ENCODE measurements around the gene IL17RD. TPM values are rescaled to one million over a fixed set of nuclear protein-coding genes. Genes with fewer than 3 reads are reported as not detected.

Gene IL17RD
- total and polyA plus RNA-seq, 7 experiments from 2014 or later = 0.03 to 0.05 TPM; not detected in 5

GRCh38 chr3:57179580-57180410 is 14.6 kb upstream of the IL17RD start:
- peaks cover 0 to 1% (median 0%) of the 10 kb centered on the region in 7 donors for H3K4me1 Mint-ChIP-seq
- intact Hi-C loops (cut with micrococcal nuclease) = loop anchor here (10.0 kb wide), 2 partner anchors 215 to 645 kb away; no protein-coding TSS in a partner anchor
- CTCF ChIA-PET = no interaction called here
- Histone ChIP-seq H3K27ac (ENCODE audit: low read depth, low read length) (no peak overlapping the region), H3K4me1 (ENCODE audit: control insufficient read depth in 2 of 2, insufficient read depth in 2 of 2, low read length in 2 of 2) (no peaks in the 10 kb centered on the region), H3K36me3 (ENCODE audit: control insufficient read depth in 2 of 3, insufficient read depth in 3 of 3, low read length in 3 of 3) (no peaks in the 10 kb centered on the region), H3K27me3 (ENCODE audit: control insufficient read depth in 2 of 2, insufficient read depth in 2 of 2, low read length in 2 of 2) (no peaks in the 10 kb centered on the region), H3K4me3 (ENCODE audit: low read length) (no peak overlapping the region), H3K9me3 (ENCODE audit: control insufficient read depth in 2 of 3, low read length in 3 of 3) (no peaks in the 10 kb centered on the region)
- H3K9me3 Mint-ChIP-seq = no peaks in the 10 kb centered on the region
- no peaks in the 10 kb centered on the region for H3K36me3 Mint-ChIP-seq
- POLR2A ChIA-PET = interaction anchor here (0.5 kb wide), 1 partner anchor 10 kb away, joined by 3 read pairs; no protein-coding TSS in a partner anchor
- peaks cover 8 to 30% (median 15%) of the 10 kb centered on the region in 5 donors for H3K27me3 Mint-ChIP-seq
- H3K4me3 Mint-ChIP-seq = no peak overlapping the region
- no peak for ATAC-seq
- DNase-seq = peak in 1 of 9 donors; percentile 22
- H3K27ac Mint-ChIP-seq = no peak overlapping the region

- Histone ChIP-seq H3K9me3 (ENCODE audit: control insufficient read depth in 2 of 3, low read length in 3 of 3) (no peaks in the 10 kb centered on the region), H3K27me3 (ENCODE audit: control insufficient read depth in 2 of 2, insufficient read depth in 2 of 2, low read length in 2 of 2) (no peaks in the 10 kb centered on the region), H3K4me1 (ENCODE audit: control insufficient read depth in 2 of 2, insufficient read depth in 2 of 2, low read length in 2 of 2) (no peaks in the 10 kb centered on the region), H3K4me3 (ENCODE audit: low read length) (no peak overlapping the region), H3K36me3 (ENCODE audit: control insufficient read depth in 2 of 3, insufficient read depth in 3 of 3, low read length in 3 of 3) (no peaks in the 10 kb centered on the region), H3K27ac (ENCODE audit: low read depth, low read length) (no peak overlapping the region)
- Mint-ChIP-seq H3K27ac (no peak overlapping the region), H3K36me3 (no peaks in the 10 kb centered on the region), H3K4me1 (peaks cover 0 to 2% (median 0%) of the 10 kb centered on the region in 7 donors), H3K4me3 (no peak overlapping the region), H3K9me3 (no peaks in the 10 kb centered on the region), H3K27me3 (peaks cover 9 to 52% (median 21%) of the 10 kb centered on the region in 5 donors)
- ChIA-PET POLR2A (no interaction called here), CTCF (no interaction called here)
- intact Hi-C loops (cut with micrococcal nuclease) = loop anchor here (10.0 kb wide), 2 partner anchors 219 to 649 kb away; no protein-coding TSS in a partner anchor
- no peak for ATAC-seq
- DNase-seq = no peak
Observed at GRCh38 chr3:57176045-57176444, 10.9 kb upstream of the IL17RD start.

GRCh38 chr3:57173687-57174086 is 8.5 kb upstream of the IL17RD start:
- intact Hi-C loops (cut with micrococcal nuclease) = loop anchor here (5.0 to 10.0 kb wide), 3 partner anchors 221 to 651 kb away; partner anchors contain the start of gene PDE12 (in 1 of the 2)
- ATAC-seq (no peak), DNase-seq (no peak)
- Histone ChIP-seq H3K9me3 (ENCODE audit: control insufficient read depth in 2 of 3, low read length in 3 of 3) (no peaks in the 10 kb centered on the region), H3K4me3 (ENCODE audit: low read length) (no peak overlapping the region), H3K27ac (ENCODE audit: low read depth, low read length) (no peak overlapping the region), H3K27me3 (ENCODE audit: control insufficient read depth in 2 of 2, insufficient read depth in 2 of 2, low read length in 2 of 2) (no peaks in the 10 kb centered on the region), H3K4me1 (ENCODE audit: control insufficient read depth in 2 of 2, insufficient read depth in 2 of 2, low read length in 2 of 2) (no peaks in the 10 kb centered on the region), H3K36me3 (ENCODE audit: control insufficient read depth in 2 of 3, insufficient read depth in 3 of 3, low read length in 3 of 3) (no peaks in the 10 kb centered on the region)
- Mint-ChIP-seq H3K36me3 (no peaks in the 10 kb centered on the region), H3K4me1 (peaks cover 0 to 6% (median 4%) of the 10 kb centered on the region in 7 donors), H3K4me3 (no peak overlapping the region), H3K27me3 (peaks cover 26 to 56% (median 40%) of the 10 kb centered on the region in 5 donors), H3K9me3 (no peaks in the 10 kb centered on the region), H3K27ac (no peak overlapping the region)
- CTCF ChIA-PET = no interaction called here
- POLR2A ChIA-PET = no interaction called here

- Histone ChIP-seq H3K27ac (ENCODE audit: low read depth, low read length) (no peak overlapping the region), H3K4me3 (ENCODE audit: low read length) (no peak overlapping the region), H3K27me3 (ENCODE audit: control insufficient read depth in 2 of 2, insufficient read depth in 2 of 2, low read length in 2 of 2) (peaks cover 0 to 1% of the 10 kb centered on the region in 2 donors), H3K9me3 (ENCODE audit: control insufficient read depth in 2 of 3, low read length in 3 of 3) (no peaks in the 10 kb centered on the region), H3K36me3 (ENCODE audit: control insufficient read depth in 2 of 3, insufficient read depth in 3 of 3, low read length in 3 of 3) (no peaks in the 10 kb centered on the region), H3K4me1 (ENCODE audit: control insufficient read depth in 2 of 2, insufficient read depth in 2 of 2, low read length in 2 of 2) (no peaks in the 10 kb centered on the region)
- peaks cover 0 to 6% (median 4%) of the 10 kb centered on the region in 7 donors for H3K4me1 Mint-ChIP-seq
- no peaks in the 10 kb centered on the region for H3K36me3 Mint-ChIP-seq
- ChIA-PET CTCF (interaction anchor here (0.9 kb wide), 1 partner anchor 24 kb away, joined by 7 read pairs; no protein-coding TSS in a partner anchor), POLR2A (no interaction called here)
- H3K27me3 Mint-ChIP-seq = peaks cover 44 to 71% (median 52%) of the 10 kb centered on the region in 5 donors
- intact Hi-C loops (cut with micrococcal nuclease) = loop anchor here (1.0 to 10.0 kb wide), 5 partner anchors 56 to 740 kb away; partner anchors contain the start of genes APPL1 (in 2 of the 2) and PDE12 (in 1 of the 2)
- no peak overlapping the region for H3K27ac Mint-ChIP-seq
- H3K4me3 Mint-ChIP-seq = peak overlapping the region in 2 of 10 donors; percentile 36 to 46
- ATAC-seq (no peak), DNase-seq (no peak)
- H3K9me3 Mint-ChIP-seq = peaks cover 0 to 1% (median 0%) of the 10 kb centered on the region in 11 donors
Observed at GRCh38 chr3:57170946-57171345, 5.8 kb upstream of the IL17RD start.

GRCh38 chr3:57169872-57170623 is 4.9 kb upstream of the IL17RD start:
- Histone ChIP-seq H3K36me3 (ENCODE audit: control insufficient read depth in 2 of 3, insufficient read depth in 3 of 3, low read length in 3 of 3) (no peaks in the 10 kb centered on the region), H3K9me3 (ENCODE audit: control insufficient read depth in 2 of 3, low read length in 3 of 3) (no peaks in the 10 kb centered on the region), H3K4me1 (ENCODE audit: control insufficient read depth in 2 of 2, insufficient read depth in 2 of 2, low read length in 2 of 2) (no peaks in the 10 kb centered on the region), H3K27ac (ENCODE audit: low read depth, low read length) (no peak overlapping the region), H3K4me3 (ENCODE audit: low read length) (peak overlapping the region; percentile 22), H3K27me3 (ENCODE audit: control insufficient read depth in 2 of 2, insufficient read depth in 2 of 2, low read length in 2 of 2) (peaks cover 0 to 4% of the 10 kb centered on the region in 2 donors)
- Mint-ChIP-seq H3K4me1 (peaks cover 0 to 11% (median 7%) of the 10 kb centered on the region in 7 donors), H3K36me3 (no peaks in the 10 kb centered on the region), H3K9me3 (peaks cover 0 to 1% (median 0%) of the 10 kb centered on the region in 11 donors), H3K27ac (no peak overlapping the region), H3K4me3 (peak overlapping the region; percentile 10 to 72 (median 46)), H3K27me3 (peaks cover 50 to 72% (median 55%) of the 10 kb centered on the region in 5 donors)
- intact Hi-C loops (cut with micrococcal nuclease) = loop anchor here (1.0 to 10.0 kb wide), 5 partner anchors 57 to 741 kb away; partner anchors contain the start of genes APPL1 (in 2 of the 2) and PDE12 (in 1 of the 2)
- ATAC-seq (peak; percentile 80), DNase-seq (peak; percentile 24 to 69 (median 48))
- POLR2A ChIA-PET = interaction anchor here (0.7 kb wide), 1 partner anchor 9 kb away, joined by 3 read pairs; no protein-coding TSS in a partner anchor
- CTCF ChIA-PET = interaction anchor here (0.9 kb wide), 1 partner anchor 23 kb away, joined by 7 read pairs; no protein-coding TSS in a partner anchor

GRCh38 chr3:57169108-57169507 is 4.0 kb upstream of the IL17RD start:
- Histone ChIP-seq H3K36me3 (ENCODE audit: control insufficient read depth in 2 of 3, insufficient read depth in 3 of 3, low read length in 3 of 3) (no peaks in the 10 kb centered on the region), H3K9me3 (ENCODE audit: control insufficient read depth in 2 of 3, low read length in 3 of 3) (no peaks in the 10 kb centered on the region), H3K27me3 (ENCODE audit: control insufficient read depth in 2 of 2, insufficient read depth in 2 of 2, low read length in 2 of 2) (peaks cover 0 to 4% of the 10 kb centered on the region in 2 donors), H3K4me1 (ENCODE audit: control insufficient read depth in 2 of 2, insufficient read depth in 2 of 2, low read length in 2 of 2) (no peaks in the 10 kb centered on the region), H3K27ac (ENCODE audit: low read depth, low read length) (no peak overlapping the region), H3K4me3 (ENCODE audit: low read length) (no peak overlapping the region)
- H3K9me3 Mint-ChIP-seq = peaks cover 0 to 1% (median 0%) of the 10 kb centered on the region in 11 donors
- no peak for DNase-seq
- intact Hi-C loops (cut with micrococcal nuclease) = no loop called here
- H3K27ac Mint-ChIP-seq = no peak overlapping the region
- H3K27me3 Mint-ChIP-seq = peaks cover 55 to 74% (median 61%) of the 10 kb centered on the region in 5 donors
- ChIA-PET CTCF (no interaction called here), POLR2A (no interaction called here)
- H3K4me3 Mint-ChIP-seq = peak overlapping the region in 3 of 10 donors; percentile 29 to 54 (median 36)
- no peaks in the 10 kb centered on the region for H3K36me3 Mint-ChIP-seq
- no peak for ATAC-seq
- H3K4me1 Mint-ChIP-seq = peaks cover 4 to 15% (median 10%) of the 10 kb centered on the region in 7 donors
